ENCODE data around the gene NEK6. TPM values are rescaled to one million over a fixed set of nuclear protein-coding genes. Genes with fewer than 3 reads are reported as not detected.

NEK6 gene
- total RNA-seq, 1 experiment from 2014 or later = 66.6 TPM

DNA sequence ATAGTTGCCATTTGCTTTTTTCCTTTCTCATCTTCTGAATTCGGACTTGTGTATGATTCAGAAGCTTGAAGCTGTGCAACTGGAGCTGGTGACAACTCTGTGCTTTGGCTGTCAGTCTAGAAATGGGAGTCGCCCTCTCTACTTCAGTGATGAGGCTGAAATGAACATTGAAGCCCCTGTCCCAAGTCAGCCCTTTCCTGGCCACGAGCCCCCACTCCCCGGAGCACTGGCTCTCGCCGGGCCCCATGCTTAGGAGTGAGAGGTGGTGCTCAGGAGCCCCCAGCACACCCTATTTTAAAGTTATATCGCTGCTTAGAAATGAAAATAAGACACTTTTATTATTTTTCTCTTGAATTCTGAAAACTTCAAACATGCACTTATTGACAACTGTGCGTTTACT is 91.5 kb downstream of the NEK6 start:
- ChIA-PET CTCF (interaction anchor here (1.5 kb wide), 1 partner anchor 18 kb away, joined by 3 read pairs; no protein-coding TSS in a partner anchor), POLR2A (no interaction called here)
- intact Hi-C loops (cut with micrococcal nuclease; ENCODE audit: unreplicated experiment) = no loop called here
- Mint-ChIP-seq H3K4me3 (ENCODE audit: unreplicated experiment) (no peak overlapping the region), H3K27me3 (ENCODE audit: insufficient read depth, unreplicated experiment) (no peaks in the 10 kb centered on the region), H3K4me1 (ENCODE audit: low read depth, unreplicated experiment) (no peaks in the 10 kb centered on the region), H3K27ac (ENCODE audit: unreplicated experiment) (no peak overlapping the region), H3K9me3 (ENCODE audit: unreplicated experiment) (no peaks in the 10 kb centered on the region), H3K36me3 (ENCODE audit: insufficient read depth, unreplicated experiment) (peaks cover 94% of the 10 kb centered on the region)
- Histone ChIP-seq H3K4me1 (no peaks in the 10 kb centered on the region), H3K36me3 (ENCODE audit: control insufficient read depth, insufficient read depth, low read length) (peaks cover 12% of the 10 kb centered on the region), H3K27me3 (replicated peaks; ENCODE audit: control insufficient read depth, insufficient read depth, low read length) (no peaks in the 10 kb centered on the region), H3K9me3 (no peaks in the 10 kb centered on the region), H3K4me3 (ENCODE audit: low read depth, low read length) (no peak overlapping the region)
- BruUV-seq (replicated peaks) = no TSS peak
- TF ChIP-seq CTCF (IDR thresholded peaks at IDR 0.05; ENCODE audit: insufficient read depth in 1 of 2, low read depth in 1 of 2, low read length in 1 of 2, severe bottlenecking in 1 of 2, unreplicated experiment in 1 of 2) = no peak
- DNase-seq = peak in 1 of 2 experiments; percentile 12

DNA sequence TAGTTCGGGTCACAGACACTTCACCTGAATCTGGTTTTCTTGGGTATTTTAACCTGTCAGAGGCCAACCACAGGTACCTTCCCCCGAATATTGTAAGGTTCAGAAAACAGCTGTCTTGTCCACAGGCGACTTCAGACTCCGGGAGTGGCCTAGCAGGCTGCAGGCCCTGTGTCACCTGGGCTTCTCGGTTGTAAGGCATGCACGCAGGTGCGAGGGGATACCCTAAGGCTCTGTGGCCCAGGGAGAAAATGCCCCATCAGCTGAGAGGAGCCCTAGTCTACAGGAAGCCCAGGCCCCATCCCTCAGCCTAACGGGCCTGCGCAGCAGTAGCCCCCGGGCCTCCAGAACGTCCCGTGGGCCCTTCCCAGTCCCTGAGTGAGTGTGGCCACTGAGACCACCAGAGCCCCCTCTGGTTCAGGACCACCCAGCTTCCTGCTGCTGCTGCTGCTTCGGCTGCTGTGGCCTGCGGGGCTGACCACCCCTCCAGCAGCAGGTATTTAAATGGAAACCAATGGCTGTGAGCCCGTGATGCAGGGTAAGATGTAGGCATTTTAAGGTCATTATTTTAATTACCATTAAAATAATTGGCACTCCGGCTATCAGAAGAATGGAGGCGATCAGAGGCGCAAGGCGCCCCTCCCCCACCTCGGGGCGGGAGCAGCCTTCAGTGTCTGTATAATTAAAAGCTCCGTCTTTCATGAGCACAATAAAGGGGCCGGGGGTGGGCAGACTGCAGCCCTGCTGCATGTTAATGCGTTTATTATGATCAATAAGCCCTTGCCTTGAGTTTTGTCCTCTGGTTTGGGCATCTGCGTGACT is 92.1 kb downstream of the NEK6 start:
- intact Hi-C loops (cut with micrococcal nuclease; ENCODE audit: unreplicated experiment) = no loop called here
- CTCF ChIA-PET = interaction anchor here (1.5 kb wide), 1 partner anchor 19 kb away, joined by 3 read pairs; no protein-coding TSS in a partner anchor
- no TSS peak for BruUV-seq (replicated peaks)
- Mint-ChIP-seq H3K27ac (ENCODE audit: unreplicated experiment) (no peak overlapping the region), H3K4me3 (ENCODE audit: unreplicated experiment) (no peak overlapping the region), H3K27me3 (ENCODE audit: insufficient read depth, unreplicated experiment) (no peaks in the 10 kb centered on the region), H3K36me3 (ENCODE audit: insufficient read depth, unreplicated experiment) (peaks cover 97% of the 10 kb centered on the region), H3K4me1 (ENCODE audit: low read depth, unreplicated experiment) (no peaks in the 10 kb centered on the region), H3K9me3 (ENCODE audit: unreplicated experiment) (no peaks in the 10 kb centered on the region)
- H3K4me3 ChIP-seq (ENCODE audit: low read depth, low read length) = no peak overlapping the region
- peaks cover 12% of the 10 kb centered on the region for H3K36me3 ChIP-seq (ENCODE audit: control insufficient read depth, insufficient read depth, low read length)
- no peaks in the 10 kb centered on the region for H3K9me3 ChIP-seq
- H3K27me3 ChIP-seq (replicated peaks; ENCODE audit: control insufficient read depth, insufficient read depth, low read length) = no peaks in the 10 kb centered on the region
- no peaks in the 10 kb centered on the region for H3K4me1 ChIP-seq
- POLR2A ChIA-PET = no interaction called here
- TF ChIP-seq CTCF (IDR thresholded peaks at IDR 0.05; ENCODE audit: insufficient read depth in 1 of 2, low read depth in 1 of 2, low read length in 1 of 2, severe bottlenecking in 1 of 2, unreplicated experiment in 1 of 2) = no peak
- DNase-seq = peak in 1 of 2 experiments; percentile 21

GRCh38 chr9:124350494-124351263 is 92.9 kb downstream of the NEK6 start:
- no peak overlapping the region for H3K4me3 Mint-ChIP-seq (ENCODE audit: unreplicated experiment)
- H3K9me3 Mint-ChIP-seq (ENCODE audit: unreplicated experiment) = no peaks in the 10 kb centered on the region
- no peaks in the 10 kb centered on the region for H3K27me3 Mint-ChIP-seq (ENCODE audit: insufficient read depth, unreplicated experiment)
- Histone ChIP-seq H3K9me3 (no peaks in the 10 kb centered on the region), H3K27me3 (replicated peaks; ENCODE audit: control insufficient read depth, insufficient read depth, low read length) (no peaks in the 10 kb centered on the region), H3K4me1 (no peaks in the 10 kb centered on the region), H3K36me3 (ENCODE audit: control insufficient read depth, insufficient read depth, low read length) (peaks cover 12% of the 10 kb centered on the region), H3K4me3 (ENCODE audit: low read depth, low read length) (no peak overlapping the region)
- BruUV-seq (replicated peaks) = no TSS peak
- H3K4me1 Mint-ChIP-seq (ENCODE audit: low read depth, unreplicated experiment) = no peaks in the 10 kb centered on the region
- no peak for TF ChIP-seq CTCF (IDR thresholded peaks at IDR 0.05; ENCODE audit: insufficient read depth in 1 of 2, low read depth in 1 of 2, low read length in 1 of 2, severe bottlenecking in 1 of 2, unreplicated experiment in 1 of 2)
- peaks cover 96% of the 10 kb centered on the region for H3K36me3 Mint-ChIP-seq (ENCODE audit: insufficient read depth, unreplicated experiment)
- intact Hi-C loops (cut with micrococcal nuclease; ENCODE audit: unreplicated experiment) = no loop called here
- peak overlapping the region; percentile 12 for H3K27ac Mint-ChIP-seq (ENCODE audit: unreplicated experiment)
- DNase-seq = peak; percentile 22 to 36
- ChIA-PET POLR2A (no interaction called here), CTCF (no interaction called here)

Measured in Caco-2 (cell line).